Measurements from ENCODE around the gene RTP5.
"Not testable (repeated sequence)": the region's sequence is repeated elsewhere in the genome, so short reads cannot be mapped to it uniquely, and the experiment has no call there.

Gene RTP5

GRCh38 chr2:241871538-241872312 is 2.2 kb downstream of the RTP5 start:
- no peak for DNase-seq

- no peak for DNase-seq
Observed at GRCh38 chr2:241872313-241872642, 2.7 kb downstream of the RTP5 start.

GRCh38 chr2:241873081-241873802 is 3.7 kb downstream of the RTP5 start:
- DNase-seq, result no peak

- DNase-seq, result no peak
Observed at GRCh38 chr2:241873803-241874110, 4.2 kb downstream of the RTP5 start.

- DNase-seq, result no peak
Observed at GRCh38 chr2:241874277-241874925, 4.9 kb downstream of the RTP5 start.

- not testable (repeated sequence) for DNase-seq
Observed at GRCh38 chr2:241875754-241876527, 6.4 kb downstream of the RTP5 start.

- no peak for DNase-seq
Observed at GRCh38 chr2:241876528-241877196, 7.1 kb downstream of the RTP5 start.

GRCh38 chr2:241877197-241877685 is 7.7 kb downstream of the RTP5 start:
- DNase-seq, result no peak

GRCh38 chr2:241877989-241878970 is 8.8 kb downstream of the RTP5 start:
- DNase-seq, result peak; percentile 36 to 44

GRCh38 chr2:241879326-241879725 is 9.8 kb downstream of the RTP5 start:
- DNase-seq, result no peak

- DNase-seq, result no peak
Observed at GRCh38 chr2:241880311-241881073, 11.0 kb downstream of the RTP5 start.

GRCh38 chr2:241882091-241882625 is 12.6 kb downstream of the RTP5 start:
- DNase-seq, result peak; percentile 37 to 52

- DNase-seq, result no peak
Observed at GRCh38 chr2:241884951-241885290, 15.4 kb downstream of the RTP5 start.

- no peak for DNase-seq
Observed at GRCh38 chr2:241885291-241885945, 15.9 kb downstream of the RTP5 start.

- no peak for DNase-seq
Observed at GRCh38 chr2:241885946-241886643, 16.6 kb downstream of the RTP5 start.

- DNase-seq, result no peak
Observed at GRCh38 chr2:241886840-241887447, 17.4 kb downstream of the RTP5 start.

GRCh38 chr2:241887806-241888522 is 18.4 kb downstream of the RTP5 start:
- DNase-seq, result no peak

GRCh38 chr2:241888641-241889040 is 19.1 kb downstream of the RTP5 start:
- no peak for DNase-seq
